Measurements from ENCODE around the gene MYBPHL.
"Not testable (repeated sequence)": the region's sequence is repeated elsewhere in the genome, so short reads cannot be mapped to it uniquely, and the experiment has no call there.

The MYBPHL gene, protein sequence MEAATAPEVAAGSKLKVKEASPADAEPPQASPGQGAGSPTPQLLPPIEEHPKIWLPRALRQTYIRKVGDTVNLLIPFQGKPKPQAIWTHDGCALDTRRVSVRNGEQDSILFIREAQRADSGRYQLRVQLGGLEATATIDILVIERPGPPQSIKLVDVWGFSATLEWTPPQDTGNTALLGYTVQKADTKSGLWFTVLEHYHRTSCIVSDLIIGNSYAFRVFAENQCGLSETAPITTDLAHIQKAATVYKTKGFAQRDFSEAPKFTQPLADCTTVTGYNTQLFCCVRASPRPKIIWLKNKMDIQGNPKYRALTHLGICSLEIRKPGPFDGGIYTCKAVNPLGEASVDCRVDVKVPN

DNA sequence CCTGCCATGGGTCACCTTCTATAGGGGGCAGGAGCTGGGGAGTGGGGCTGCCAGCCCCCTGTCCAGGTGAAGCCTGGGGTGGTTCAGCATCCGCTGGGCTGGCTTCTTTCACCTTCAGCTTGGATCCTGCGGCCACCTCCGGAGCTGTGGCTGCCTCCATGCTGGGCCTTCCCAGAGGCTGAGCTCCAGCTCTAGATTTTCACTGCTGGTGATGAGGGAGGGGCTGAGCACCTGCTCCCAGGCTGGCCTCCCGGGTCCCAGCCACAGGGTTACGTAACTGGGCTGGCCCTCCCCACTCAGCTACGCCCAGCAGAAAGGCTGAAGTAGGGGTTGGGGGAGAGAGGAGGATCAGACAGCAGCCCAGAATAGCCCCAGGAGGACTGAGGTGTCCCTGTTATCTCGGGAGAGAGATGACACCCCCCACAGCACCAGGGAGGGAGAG, at the start of gene MYBPHL:
Gene MYBPHL (minus strand): TSS at position 180 of the 442 bp plus-strand sequence. CDS start 20 bp downstream, at position 160.
- DNase-seq, result no peak

DNA sequence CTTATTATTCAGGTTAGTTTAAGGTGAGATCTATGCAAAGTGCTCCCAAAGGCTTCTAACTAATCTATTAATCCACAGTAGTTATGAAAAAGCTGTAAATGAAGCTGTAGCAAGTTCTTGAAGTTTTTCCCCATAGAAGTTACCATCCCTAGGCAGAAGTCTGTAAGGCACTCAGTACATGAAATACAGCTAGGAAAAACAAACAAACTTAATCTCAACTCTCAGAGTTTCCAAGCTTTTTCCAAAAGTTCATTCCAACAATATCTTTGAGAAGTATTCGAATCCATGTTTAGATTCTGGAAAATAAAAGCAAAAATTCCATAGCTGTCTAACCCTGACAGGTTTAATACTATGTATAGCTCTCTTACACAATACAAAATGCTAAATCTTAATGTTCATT, 49.7 kb upstream of the MYBPHL start:
- no peak for DNase-seq

DNA sequence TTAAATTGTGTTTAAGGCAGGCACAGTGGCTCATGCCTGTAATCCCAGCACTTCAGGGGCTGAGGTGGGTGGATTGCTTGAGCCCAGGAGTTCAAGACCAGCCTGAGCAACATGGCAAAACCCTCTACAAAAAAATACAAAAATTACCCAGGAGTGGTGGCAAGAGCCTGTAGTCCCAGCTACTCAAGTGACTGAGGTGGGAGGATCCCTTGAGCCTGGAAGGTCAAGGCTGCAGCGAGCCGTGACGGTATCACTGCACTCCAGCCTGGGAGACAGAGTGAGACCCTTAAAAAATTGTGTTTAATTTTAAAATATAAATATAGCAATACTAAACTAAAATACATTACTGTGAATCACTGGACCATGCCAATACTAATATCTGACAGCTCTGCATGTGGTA, 48.1 kb upstream of the MYBPHL start:
- no peak for DNase-seq

DNA sequence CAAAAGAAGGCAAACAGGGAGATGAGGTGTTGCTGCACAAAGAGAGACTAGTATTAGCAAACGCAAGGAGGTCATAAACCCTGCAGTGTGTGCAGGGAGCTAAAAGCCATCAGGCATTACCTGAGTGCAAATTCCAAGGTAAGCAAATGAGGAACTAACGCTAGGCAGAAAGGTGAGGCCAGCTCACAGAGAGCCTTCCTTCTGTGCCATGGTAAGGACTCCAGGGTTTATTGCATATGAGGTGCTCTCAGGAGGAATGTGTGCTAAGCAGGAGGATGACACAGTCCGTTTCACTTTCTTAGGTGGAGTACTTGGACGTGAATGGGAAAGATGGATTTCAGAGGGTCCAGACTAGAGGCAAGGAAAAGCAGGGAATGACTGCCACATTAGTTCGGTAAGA, 44.6 kb upstream of the MYBPHL start:
- DNase-seq, result no peak

DNA sequence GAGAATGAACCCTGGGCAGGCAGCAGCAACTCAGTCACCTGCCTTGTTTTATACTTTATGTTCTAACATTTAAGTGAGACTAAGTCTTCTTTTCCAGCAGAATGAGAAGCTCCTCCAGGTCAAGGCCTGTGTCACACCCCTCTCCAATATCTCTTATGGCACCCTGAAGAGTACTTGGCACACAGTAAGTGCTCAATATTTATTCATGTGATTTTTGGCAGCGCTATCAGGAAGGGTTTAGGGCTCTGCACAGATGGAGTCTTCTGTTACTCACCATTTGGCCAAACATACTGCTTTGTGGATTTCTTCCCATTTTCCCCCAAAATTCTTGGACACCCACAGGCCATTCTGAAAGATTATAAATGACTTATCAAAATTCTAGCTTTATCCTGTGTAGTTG, 43.8 kb upstream of the MYBPHL start:
- DNase-seq, result no peak

DNA sequence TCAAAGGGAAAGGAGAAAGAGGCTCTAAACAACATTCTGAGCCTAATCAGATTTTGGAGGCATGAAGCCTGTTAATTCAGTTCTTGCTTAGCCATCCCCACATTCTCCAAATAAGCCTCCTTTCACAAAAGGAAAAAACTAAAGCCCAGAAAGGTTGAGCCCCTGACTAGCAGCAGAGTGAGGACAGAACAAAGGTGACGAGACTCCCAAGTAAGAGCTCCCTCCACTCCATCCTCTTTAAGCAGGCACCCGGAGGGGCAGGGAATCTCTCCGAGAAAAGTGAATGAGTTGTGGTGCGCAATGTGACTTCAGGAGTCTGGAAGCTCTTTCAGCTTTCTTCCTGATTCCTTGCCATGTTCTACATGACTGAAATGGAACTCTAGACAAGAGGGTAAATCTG, 43.4 kb upstream of the MYBPHL start:
- no peak for DNase-seq

DNA sequence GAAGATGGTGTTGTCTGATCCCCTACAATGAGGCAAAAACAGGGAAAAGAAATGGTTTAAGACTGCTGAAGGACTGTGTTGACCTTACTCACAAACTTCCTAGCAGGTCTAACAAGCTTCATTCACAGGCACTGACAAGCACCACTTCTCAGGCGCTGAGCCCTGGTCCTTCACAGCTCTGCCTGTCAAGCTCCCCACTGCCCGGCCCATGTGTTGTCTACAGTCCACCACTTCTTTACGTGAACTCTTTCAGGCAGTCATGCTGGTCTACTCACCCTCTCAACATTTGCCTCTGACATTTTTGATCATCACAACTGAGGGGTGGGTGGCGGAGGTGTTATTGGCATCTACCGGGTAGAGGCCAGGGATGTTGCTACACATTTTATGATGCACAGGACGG, 40.7 kb upstream of the MYBPHL start:
- no peak for DNase-seq

DNA sequence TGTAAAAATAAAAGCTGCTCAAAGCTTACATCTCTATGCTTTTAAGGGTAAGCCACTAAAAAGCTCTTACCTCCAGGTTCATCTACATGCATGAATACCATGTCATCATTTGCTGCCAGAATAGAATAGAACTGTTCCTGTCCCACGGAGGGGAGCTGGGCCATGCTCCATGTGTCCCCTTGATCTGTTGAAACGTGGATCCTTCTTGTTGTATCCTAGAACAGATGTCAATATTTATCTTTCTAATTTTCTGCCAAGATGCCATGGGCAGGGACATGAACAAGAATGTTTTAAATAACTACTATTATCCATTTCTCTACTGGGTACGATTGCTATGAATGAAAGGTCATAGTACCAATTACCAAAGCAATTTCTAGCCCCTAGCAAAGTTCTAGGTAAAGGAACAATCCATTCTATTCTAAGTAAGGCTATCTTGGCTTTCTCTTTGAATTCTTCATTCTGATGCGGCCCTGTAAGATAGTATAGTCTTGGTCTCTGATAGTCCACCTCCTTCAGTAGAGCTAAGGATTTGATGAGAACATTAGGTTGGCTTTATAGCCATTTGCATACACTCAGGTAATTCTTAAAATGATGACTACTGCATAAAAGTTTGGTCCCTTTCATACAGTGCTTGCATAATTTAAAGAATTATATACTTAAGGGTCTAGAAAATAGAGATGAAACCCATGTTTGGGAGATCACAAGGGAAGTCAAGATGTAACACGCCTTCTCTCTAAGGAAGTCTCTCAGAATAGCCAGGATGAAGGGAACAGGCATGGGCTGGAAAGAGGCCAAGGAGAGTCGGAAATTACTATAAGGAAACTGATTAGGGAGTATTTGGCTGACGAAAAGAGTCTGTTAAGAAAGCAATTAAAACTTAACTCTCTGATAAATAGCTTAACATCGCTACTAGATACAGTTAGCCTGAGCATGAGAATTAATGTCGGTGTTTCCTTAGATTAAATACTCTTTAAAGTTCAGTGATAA, 35.4 kb upstream of the MYBPHL start:
- no peak for DNase-seq

DNA sequence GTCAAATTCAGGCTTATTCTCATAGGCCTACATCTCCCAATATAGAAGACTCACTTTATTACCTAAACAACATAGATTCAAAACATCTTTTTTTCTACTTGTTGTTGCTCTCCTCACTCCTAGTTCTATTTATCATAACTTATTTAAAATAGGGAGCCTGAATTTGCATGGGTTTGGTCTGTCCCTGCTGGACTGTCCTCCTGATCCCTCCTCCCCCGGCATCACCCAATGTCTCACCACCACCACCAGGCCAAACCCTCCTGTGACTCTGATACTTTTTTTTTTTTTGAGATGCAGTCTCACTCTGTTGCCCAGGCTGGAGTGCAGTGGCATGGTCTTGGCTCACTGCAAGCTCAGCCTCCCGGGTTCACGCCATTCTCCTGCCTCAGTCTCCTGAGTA, 31.8 kb upstream of the MYBPHL start:
- DNase-seq, result no peak

DNA sequence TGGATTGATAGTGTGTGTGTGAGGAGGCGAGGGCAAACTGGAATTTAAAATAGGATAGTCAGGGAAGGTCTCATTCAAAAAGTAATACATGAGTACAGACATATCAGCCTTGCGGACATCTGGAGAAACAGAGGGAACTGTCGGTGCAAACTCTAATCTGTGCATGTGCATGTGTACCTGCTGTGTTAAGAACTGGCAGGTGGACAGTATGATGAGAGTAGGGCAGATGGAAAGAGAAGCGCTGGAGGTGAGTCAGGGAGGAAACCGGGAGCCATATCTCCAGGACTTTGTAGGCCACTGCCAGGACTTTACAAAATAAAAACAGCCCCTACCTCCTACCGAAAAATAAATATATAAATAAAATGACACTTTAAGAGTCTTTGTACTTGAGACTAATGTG, 31.3 kb upstream of the MYBPHL start:
- no peak for DNase-seq

DNA sequence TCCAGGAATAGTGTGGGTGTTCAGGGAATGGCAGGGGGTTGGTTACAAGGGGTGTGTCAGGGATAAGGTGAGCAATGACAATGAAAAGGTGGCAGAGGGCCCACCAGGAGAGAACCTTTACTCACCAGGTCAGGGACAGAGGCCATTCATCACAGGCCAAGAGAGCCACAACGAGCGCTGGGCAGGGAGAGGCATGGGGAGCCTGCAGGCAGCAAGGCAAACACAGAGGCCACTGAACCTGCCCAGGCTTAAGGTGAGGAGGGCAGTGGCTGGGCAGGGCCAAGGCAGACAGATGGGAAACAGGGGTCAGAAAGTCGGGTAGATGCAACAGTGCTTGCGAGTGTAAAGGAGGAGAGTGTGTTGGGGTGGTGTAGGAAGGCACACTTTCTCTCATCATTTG, 28.3 kb upstream of the MYBPHL start:
- DNase-seq, result no peak

DNA sequence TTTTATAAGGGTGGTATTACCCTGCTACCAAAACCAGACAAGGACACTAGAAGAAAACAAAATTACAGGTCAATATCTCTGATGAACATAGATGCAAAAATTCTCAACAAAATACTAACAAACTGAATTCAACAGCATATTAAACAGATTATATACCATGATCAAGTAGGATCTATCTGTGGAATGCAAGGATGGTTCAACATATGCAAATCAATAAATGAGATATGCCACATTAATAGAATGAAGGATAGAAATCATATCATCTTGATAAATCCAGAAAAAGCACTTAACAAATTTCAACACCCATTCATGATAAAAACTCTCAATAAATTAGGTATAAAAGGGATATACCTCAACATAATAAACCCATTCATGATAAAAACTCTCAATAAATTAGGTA, 24.3 kb upstream of the MYBPHL start:
- DNase-seq, result no peak

DNA sequence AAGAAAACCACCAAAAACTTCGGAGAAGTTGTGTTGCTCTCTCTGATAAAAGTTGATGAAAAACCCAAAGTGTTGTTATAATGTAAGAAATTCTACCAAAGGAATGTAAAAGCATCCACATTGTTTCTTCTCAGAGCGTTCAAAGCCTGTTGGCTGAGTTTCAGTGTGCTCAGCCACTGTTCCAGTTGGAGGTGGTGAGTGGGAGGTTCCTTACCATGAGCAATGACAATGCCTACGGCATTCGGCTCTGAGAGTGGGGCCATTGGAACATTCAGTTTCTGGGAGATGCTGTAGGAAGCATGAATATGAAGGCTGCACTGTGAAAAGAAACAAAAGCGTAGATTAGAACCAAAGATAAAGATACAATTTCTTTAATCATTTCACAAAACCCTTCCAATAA, 20.5 kb upstream of the MYBPHL start:
- DNase-seq, result no peak

DNA sequence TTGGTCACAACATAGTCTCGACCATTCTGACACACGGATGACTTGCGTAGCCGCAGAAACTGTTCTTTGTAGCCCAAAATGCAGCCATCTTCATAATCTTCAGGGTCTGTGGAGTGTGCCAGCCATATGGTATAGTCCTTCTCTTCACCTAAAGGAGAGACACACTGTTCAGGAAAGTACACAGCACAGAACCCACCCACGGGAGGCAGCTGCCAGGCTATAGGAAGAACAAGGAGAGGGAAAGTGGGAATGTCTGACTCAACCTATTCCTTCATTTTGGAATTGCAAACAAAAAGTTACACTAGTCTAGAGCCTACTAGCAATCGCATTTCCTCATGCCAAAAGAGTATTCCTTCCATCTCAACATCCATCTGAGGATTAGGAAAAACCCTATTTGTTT, 16.2 kb upstream of the MYBPHL start:
- DNase-seq, result no peak

DNA sequence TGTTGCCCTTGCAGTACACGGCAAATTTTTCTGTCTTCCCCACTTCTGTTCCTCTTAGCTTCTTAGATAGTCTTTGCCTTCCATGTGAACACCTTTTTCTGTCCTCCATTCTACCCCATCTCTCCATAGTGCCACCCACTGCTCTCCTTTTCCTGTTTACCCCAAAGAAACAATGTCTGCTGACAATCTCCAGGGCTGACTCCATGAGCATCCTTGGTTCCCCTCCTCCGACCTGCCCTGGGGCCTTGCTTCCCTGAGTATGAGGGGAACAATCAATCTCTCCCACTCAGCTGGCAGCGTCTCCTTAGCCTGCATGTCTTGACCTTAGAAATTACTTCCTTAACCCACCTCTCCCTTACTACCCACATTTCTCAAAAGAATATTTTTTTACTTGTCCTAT, 12.3 kb upstream of the MYBPHL start:
- DNase-seq, result no peak

DNA sequence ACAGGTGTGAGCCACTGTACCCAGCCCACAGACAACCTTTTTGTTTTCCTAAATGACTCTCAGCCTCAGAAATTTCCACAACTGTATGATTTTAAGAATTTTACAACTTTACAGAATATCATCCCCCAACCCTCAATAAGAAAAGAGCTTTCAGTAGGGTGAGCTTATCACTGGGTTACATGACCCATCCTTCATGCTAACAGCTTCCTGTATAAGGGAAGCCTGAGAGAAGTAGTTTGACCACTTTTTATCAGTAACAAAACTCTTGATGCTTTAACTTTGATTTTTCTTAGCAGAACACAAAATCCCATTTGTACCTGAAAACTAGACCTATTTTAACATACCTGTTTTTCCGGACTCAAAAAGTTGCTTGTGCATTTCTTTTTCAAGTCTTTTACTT, 9.7 kb upstream of the MYBPHL start:
- no peak for DNase-seq

DNA sequence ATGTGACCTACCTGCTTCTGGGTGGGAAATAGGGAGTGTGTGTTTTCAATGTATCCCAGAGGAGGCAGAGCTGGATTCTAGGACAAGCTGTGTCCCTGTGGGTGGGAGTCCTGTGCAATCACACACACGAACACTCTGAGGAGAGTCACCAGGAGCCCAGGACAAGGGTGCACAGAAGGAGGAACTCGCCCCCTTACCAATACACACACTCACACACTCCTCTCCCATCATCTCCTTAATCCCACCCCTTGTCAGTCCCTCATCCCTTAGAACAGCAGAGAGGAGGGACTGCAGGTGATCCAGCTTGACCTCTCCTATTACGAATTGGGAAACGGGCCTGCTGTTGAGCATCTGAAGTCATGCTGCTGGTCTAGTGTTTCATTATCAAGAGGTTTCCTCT, 8.5 kb upstream of the MYBPHL start:
- DNase-seq, result no peak

DNA sequence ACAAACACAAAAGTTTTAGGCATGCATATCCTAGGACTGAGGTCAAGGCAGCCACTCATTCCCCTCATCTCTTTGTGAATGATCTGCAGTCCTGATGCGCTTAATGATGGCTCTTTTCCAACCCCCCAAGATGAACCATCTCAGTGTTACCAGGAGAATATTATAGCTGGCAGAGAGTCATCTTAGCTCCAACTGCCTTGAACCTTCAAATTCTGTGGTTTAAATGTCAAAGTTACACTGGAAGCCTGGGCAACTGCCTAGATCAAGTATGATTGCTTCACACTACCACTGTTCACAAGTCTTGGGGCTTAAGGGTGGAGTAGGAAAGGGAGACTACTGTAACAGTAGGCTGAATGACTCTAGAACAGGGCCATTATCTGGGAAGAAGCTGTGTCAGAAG, 8.0 kb upstream of the MYBPHL start:
- DNase-seq, result no peak

DNA sequence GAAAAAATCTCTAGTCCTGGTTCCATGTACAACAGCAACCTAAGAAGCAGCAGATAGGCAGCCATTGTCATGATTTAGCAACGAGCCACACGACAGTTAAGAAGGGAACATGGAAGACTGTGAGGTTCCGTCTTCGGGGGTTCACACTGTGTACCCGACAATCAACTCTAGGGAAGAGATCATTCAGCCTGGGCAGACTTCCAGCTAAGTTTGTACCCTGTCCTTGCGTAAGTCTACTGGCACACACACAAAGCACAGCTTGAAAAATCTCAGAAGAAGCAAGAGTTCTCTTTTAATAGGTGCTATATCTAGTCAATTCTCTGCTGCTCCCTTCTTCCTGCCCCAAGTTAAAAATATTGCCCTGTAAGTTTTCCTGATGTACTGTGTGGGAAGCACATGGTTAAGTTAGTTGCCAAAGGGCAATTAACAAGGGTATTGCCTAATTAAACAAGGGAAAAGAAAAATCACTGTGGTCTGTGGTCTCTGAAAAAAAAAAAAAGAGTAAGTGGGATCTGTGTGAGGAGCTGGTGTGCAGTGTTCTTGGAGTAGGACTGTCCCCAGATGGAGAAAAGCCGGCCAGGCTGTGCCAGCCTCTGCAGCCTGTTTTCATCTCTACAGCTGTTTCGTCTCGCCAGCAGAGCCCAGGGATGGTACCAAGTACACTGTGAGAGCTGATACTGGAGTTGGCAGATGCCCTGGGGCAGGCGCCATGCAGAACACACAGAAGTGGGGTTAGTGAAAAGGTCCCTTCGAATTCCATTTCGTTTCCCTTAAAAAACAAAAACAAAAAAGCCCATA, 6.4 kb upstream of the MYBPHL start:
- no peak for DNase-seq

DNA sequence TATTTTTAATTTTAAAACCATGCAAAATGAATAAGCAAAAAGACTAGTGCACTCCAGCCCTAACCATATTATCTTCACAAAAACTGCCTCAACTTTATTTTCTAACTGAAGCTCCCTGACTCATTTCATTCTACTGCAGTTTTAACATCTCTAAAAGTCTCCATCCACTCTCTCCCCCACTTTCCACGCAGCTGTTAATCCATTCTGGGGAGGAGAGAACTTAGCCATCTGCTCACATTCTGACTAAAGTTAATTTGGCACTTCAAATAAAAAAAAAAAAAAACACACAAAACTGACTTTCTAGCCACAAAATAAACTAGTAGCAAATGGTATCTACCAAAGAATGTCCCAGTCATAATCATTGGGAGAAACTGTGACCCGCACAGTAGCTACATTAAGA, 5.4 kb upstream of the MYBPHL start:
- no peak for DNase-seq

DNA sequence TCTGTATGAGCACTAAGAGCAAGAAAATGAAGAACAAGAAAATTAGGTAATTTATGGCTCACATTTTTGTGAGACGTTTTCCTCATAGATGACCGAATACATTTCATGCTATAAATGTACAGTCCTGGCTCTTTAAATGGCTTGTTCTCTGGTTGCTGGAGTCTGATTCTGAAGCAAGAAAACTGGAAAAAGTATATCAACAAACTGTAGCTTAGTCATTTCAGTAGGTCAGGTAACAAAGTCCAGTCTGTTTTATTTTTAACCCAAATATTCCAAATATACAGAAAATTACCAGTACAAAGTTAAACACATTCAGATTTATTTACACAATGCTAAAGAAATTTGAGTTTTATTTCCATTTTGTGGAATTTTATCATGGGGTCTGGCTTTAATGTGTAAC, 2.5 kb upstream of the MYBPHL start:
- no peak for DNase-seq

DNA sequence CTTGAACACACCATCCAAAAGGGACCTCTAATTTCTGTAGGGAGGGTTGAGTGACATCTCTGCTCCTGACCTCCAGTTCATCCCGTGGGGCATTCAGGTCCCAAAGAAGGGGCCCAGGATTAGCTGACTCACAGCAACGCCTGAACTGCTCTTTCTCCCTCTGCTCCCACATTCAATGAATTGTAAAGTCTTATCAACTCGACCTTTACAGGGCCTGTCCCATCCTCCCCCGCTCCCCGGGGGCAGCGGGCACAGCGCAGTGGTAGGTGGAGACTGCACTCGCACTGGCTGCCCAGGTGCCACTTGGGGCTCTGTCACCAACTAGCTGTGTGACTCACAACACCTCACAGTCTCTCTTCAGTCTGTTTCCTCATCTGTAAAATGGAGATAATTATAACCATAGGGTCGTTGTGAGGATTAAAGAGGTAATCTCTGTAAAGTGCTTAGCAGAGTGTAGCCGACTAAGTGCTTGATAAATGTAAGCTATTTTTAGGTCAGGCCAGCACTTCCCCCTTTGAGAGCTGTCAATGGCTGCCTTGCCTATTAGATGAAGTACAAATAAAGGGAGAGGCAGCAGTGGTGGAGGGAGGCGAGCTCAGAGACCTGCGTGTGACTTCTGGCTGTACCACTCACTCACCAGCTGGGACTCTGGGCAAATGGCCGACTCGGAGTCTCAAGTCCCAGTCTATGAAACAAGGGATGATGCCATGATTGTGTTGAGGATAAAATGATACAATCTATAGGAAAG, 637 bp upstream of the MYBPHL start:
- no peak for DNase-seq

DNA sequence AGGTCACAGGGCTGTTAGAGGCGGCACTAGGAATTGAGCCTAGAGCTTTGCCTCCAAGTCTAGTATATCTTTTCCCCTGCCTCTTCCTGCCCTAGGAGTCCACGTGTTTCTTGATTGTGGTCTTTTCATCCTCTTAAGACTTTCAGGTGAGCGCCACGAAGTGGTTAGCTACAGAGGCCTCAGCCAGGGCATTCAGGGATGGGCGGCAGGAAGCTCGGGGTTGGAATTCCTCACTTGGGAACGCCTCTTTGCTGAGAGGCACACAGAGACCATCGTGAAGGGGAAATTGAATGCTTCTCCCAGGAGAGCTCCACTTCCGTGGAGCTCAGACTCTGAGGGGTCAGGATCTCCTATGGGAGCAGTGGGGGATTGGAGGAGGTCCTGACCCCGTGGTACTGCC, 820 bp downstream of the MYBPHL start:
- not testable (repeated sequence) for DNase-seq
